GM23248 (cell line): Measurements from ENCODE around the gene PLEKHG3.

Source experiments
- EZH2 ChIP-seq: fragments of 200-600 bp; sonication (generic); IDR thresholded peaks from 2 replicates; pipeline ENCODE4 v1.6.1; 2018; ENCODE audit warnings: antibody characterized with exemption, mild to moderate bottlenecking; ENCODE audit not compliant: insufficient read depth, poor library complexity, severe bottlenecking
- EZH2phosphoT487 ChIP-seq: fragments of 200-600 bp; sonication (generic); IDR thresholded peaks from 2 replicates; pipeline ENCODE4 v1.6.1; 2018; ENCODE audit warnings: antibody characterized with exemption, moderate library complexity, mild to moderate bottlenecking, low read depth; ENCODE audit not compliant: insufficient read depth

- TF ChIP-seq EZH2 (no peak), EZH2phosphoT487 (no peak)
Observed at GRCh38 chr14:64795921-64796320, 91.7 kb downstream of the PLEKHG3 start.
